Activated naive CD4-positive, alpha-beta T cell treated with anti-CD3 and anti-CD28 coated beads for 36 hours (primary cell): Measurements from ENCODE around the gene CFAP126. TPM values are rescaled to one million over a fixed set of nuclear protein-coding genes. Genes with fewer than 3 reads are reported as not detected.
"Not testable (repeated sequence)": the region's sequence is repeated elsewhere in the genome, so short reads cannot be mapped to it uniquely, and the experiment has no call there.

ENCODE experiments used
- CTCF ChIA-PET: fragments of 350-600 bp; sonication (Branson Sonifier 250); formaldehyde crosslinking; loops from one replicate; lab custom pipeline; 2021; ENCODE audit warnings: antibody characterized with exemption; lab: Charles Lee
- DNase-seq: peaks from one replicate; pipeline ENCODE4 v3.0.0-alpha.2; 2020
- H3K27ac Mint-ChIP-seq: one replicate; pipeline ENCODE4 v1.8.0; 2021; ENCODE audit warnings: mild to moderate bottlenecking, mixed read lengths
- H3K27me3 Mint-ChIP-seq: one replicate; pipeline ENCODE4 v1.8.0; 2021; ENCODE audit warnings: low read depth, mixed read lengths
- H3K36me3 Mint-ChIP-seq: one replicate; pipeline ENCODE4 v1.8.0; 2021; ENCODE audit warnings: low read depth, mixed read lengths
- H3K4me1 Mint-ChIP-seq: one replicate; pipeline ENCODE4 v1.8.0; 2021; ENCODE audit warnings: low read depth, mixed read lengths
- H3K4me3 Mint-ChIP-seq: one replicate; pipeline ENCODE4 v1.8.0; 2021; ENCODE audit warnings: mild to moderate bottlenecking, moderate library complexity, mixed read lengths
- H3K9me3 Mint-ChIP-seq: one replicate; pipeline ENCODE4 v1.8.0; 2021; ENCODE audit warnings: mixed read lengths
- intact Hi-C: fragments of 100-400 bp; cut with micrococcal nuclease; formaldehyde crosslinking; loops from one replicate; pipeline ENCODE4 v1.15.1; 2023
- total RNA-seq, 2 experiments: library from RNA; stranded (reverse); gene quantifications; one replicate each; pipeline ENCODE4 v1.2.3, GENCODE V29; 2021

CFAP126 gene
- total RNA-seq, 2 experiments from 2014 or later = not detected

- H3K27ac Mint-ChIP-seq = peak overlapping the region; percentile 100
- peak overlapping the region; percentile 96 for H3K4me3 Mint-ChIP-seq
- intact Hi-C loops = loop anchor here (1.0 to 10.0 kb wide), 5 partner anchors 9 to 346 kb away; partner anchors contain the start of gene DUSP12
- H3K27me3 Mint-ChIP-seq = peaks cover 3% of the 10 kb centered on the region
- peaks cover 7% of the 10 kb centered on the region for H3K36me3 Mint-ChIP-seq
- H3K4me1 Mint-ChIP-seq = peaks cover 20% of the 10 kb centered on the region
- DNase-seq = no peak
- CTCF ChIA-PET = interaction anchor here (0.6 kb wide), 1 partner anchor 16 kb away, joined by 3 read pairs; no protein-coding TSS in a partner anchor
- H3K9me3 Mint-ChIP-seq = no peaks in the 10 kb centered on the region
Measured at GRCh38 chr1:161398900-161399256, 31.2 kb upstream of the CFAP126 start.

- not testable (repeated sequence) for H3K4me3 Mint-ChIP-seq, H3K27me3 Mint-ChIP-seq, H3K36me3 Mint-ChIP-seq, H3K27ac Mint-ChIP-seq, H3K9me3 Mint-ChIP-seq, DNase-seq
- intact Hi-C loops = loop anchor here (10.0 kb wide), 2 partner anchors 48 to 348 kb away; partner anchors contain the start of gene DUSP12
- H3K4me1 Mint-ChIP-seq = peaks cover 27% of the 10 kb centered on the region
- CTCF ChIA-PET = interaction anchor here (0.7 kb wide), 1 partner anchor 185 kb away, joined by 4 read pairs; no protein-coding TSS in a partner anchor
Measured at GRCh38 chr1:161397038-161397437, 29.4 kb upstream of the CFAP126 start.

- intact Hi-C loops = loop anchor here (10.0 kb wide), 2 partner anchors 52 to 352 kb away; partner anchors contain the start of gene DUSP12
- H3K36me3 Mint-ChIP-seq = peaks cover 6% of the 10 kb centered on the region
- no peak overlapping the region for H3K27ac Mint-ChIP-seq
- no peak for DNase-seq
- no peaks in the 10 kb centered on the region for H3K27me3 Mint-ChIP-seq
- H3K4me3 Mint-ChIP-seq = no peak overlapping the region
- CTCF ChIA-PET = interaction anchor here (1.4 kb wide), 1 partner anchor 47 kb away, joined by 5 read pairs; no protein-coding TSS in a partner anchor
- no peaks in the 10 kb centered on the region for H3K9me3 Mint-ChIP-seq
- peaks cover 32% of the 10 kb centered on the region for H3K4me1 Mint-ChIP-seq
Measured at GRCh38 chr1:161393151-161393550, 25.5 kb upstream of the CFAP126 start.

GRCh38 chr1:161391611-161392010, 23.9 kb upstream of the CFAP126 start:
- Mint-ChIP-seq H3K27me3 (no peaks in the 10 kb centered on the region), H3K4me1 (peaks cover 44% of the 10 kb centered on the region), H3K4me3 (peak overlapping the region; percentile 96), H3K36me3 (peaks cover 10% of the 10 kb centered on the region), H3K9me3 (no peaks in the 10 kb centered on the region), H3K27ac (peak overlapping the region; percentile 18)
- CTCF ChIA-PET = interaction anchor here (1.8 kb wide), 1 partner anchor 9 kb away, joined by 8 read pairs; no protein-coding TSS in a partner anchor
- no peak for DNase-seq
- intact Hi-C loops = loop anchor here (10.0 kb wide), 2 partner anchors 53 to 353 kb away; partner anchors contain the start of gene DUSP12

- Mint-ChIP-seq H3K36me3 (peaks cover 10% of the 10 kb centered on the region), H3K4me3 (peak overlapping the region; percentile 96), H3K4me1 (peaks cover 48% of the 10 kb centered on the region)
- H3K27ac Mint-ChIP-seq, H3K27me3 Mint-ChIP-seq, DNase-seq, H3K9me3 Mint-ChIP-seq: not testable (repeated sequence)
- CTCF ChIA-PET = interaction anchor here (0.6 to 1.8 kb wide), 2 partner anchors 9 to 201 kb away, joined by 4 to 8 read pairs; no protein-coding TSS in a partner anchor
- intact Hi-C loops = loop anchor here (10.0 kb wide), 2 partner anchors 54 to 354 kb away; partner anchors contain the start of gene DUSP12
Measured at GRCh38 chr1:161391136-161391535, 23.5 kb upstream of the CFAP126 start.

- no peaks in the 10 kb centered on the region for H3K9me3 Mint-ChIP-seq
- peak overlapping the region; percentile 96 for H3K4me3 Mint-ChIP-seq
- CTCF ChIA-PET = interaction anchor here (0.6 to 1.8 kb wide), 2 partner anchors 8 to 200 kb away, joined by 4 to 8 read pairs; no protein-coding TSS in a partner anchor
- intact Hi-C loops = loop anchor here (1.0 to 10.0 kb wide), 3 partner anchors 9 to 354 kb away; partner anchors contain the start of gene DUSP12
- peak overlapping the region; percentile 92 for H3K27ac Mint-ChIP-seq
- H3K4me1 Mint-ChIP-seq = peaks cover 50% of the 10 kb centered on the region
- H3K27me3 Mint-ChIP-seq = no peaks in the 10 kb centered on the region
- peak; percentile 51 for DNase-seq
- peaks cover 10% of the 10 kb centered on the region for H3K36me3 Mint-ChIP-seq
Measured at GRCh38 chr1:161390559-161390858, 22.8 kb upstream of the CFAP126 start.

GRCh38 chr1:161389691-161390558, 22.2 kb upstream of the CFAP126 start:
- Mint-ChIP-seq H3K27me3 (no peaks in the 10 kb centered on the region), H3K27ac (peak overlapping the region; percentile 95), H3K4me1 (peaks cover 50% of the 10 kb centered on the region), H3K4me3 (peak overlapping the region; percentile 96), H3K9me3 (no peaks in the 10 kb centered on the region), H3K36me3 (peaks cover 10% of the 10 kb centered on the region)
- intact Hi-C loops = loop anchor here (1.0 to 10.0 kb wide), 4 partner anchors 9 to 355 kb away; partner anchors contain the start of genes ARHGAP30 and DUSP12
- DNase-seq = peak; percentile 97
- CTCF ChIA-PET = interaction anchor here (0.6 to 1.8 kb wide), 2 partner anchors 8 to 228 kb away, joined by 3 to 8 read pairs; no protein-coding TSS in a partner anchor

GRCh38 chr1:161389158-161389557, 21.5 kb upstream of the CFAP126 start:
- intact Hi-C loops = loop anchor here (5.0 kb wide), 1 partner anchor 322 kb away; the partner anchor contains the start of gene ARHGAP30
- DNase-seq, H3K9me3 Mint-ChIP-seq, H3K27me3 Mint-ChIP-seq: not testable (repeated sequence)
- Mint-ChIP-seq H3K36me3 (peaks cover 10% of the 10 kb centered on the region), H3K27ac (peak overlapping the region; percentile 95), H3K4me1 (peaks cover 50% of the 10 kb centered on the region), H3K4me3 (peak overlapping the region; percentile 96)
- CTCF ChIA-PET = interaction anchor here (0.6 to 0.8 kb wide), 2 partner anchors 162 to 227 kb away, joined by 3 to 4 read pairs; no protein-coding TSS in a partner anchor

GRCh38 chr1:161388639-161389038, 21.0 kb upstream of the CFAP126 start:
- CTCF ChIA-PET = interaction anchor here (0.8 kb wide), 1 partner anchor 161 kb away, joined by 4 read pairs; no protein-coding TSS in a partner anchor
- Mint-ChIP-seq H3K4me1 (peaks cover 50% of the 10 kb centered on the region), H3K27me3 (no peaks in the 10 kb centered on the region), H3K27ac (peak overlapping the region; percentile 95), H3K9me3 (no peaks in the 10 kb centered on the region), H3K4me3 (peak overlapping the region; percentile 96), H3K36me3 (peaks cover 10% of the 10 kb centered on the region)
- intact Hi-C loops = loop anchor here (5.0 kb wide), 1 partner anchor 321 kb away; the partner anchor contains the start of gene ARHGAP30
- no peak for DNase-seq

- Mint-ChIP-seq H3K4me3 (no peak overlapping the region), H3K36me3 (peaks cover 5% of the 10 kb centered on the region), H3K4me1 (peaks cover 18% of the 10 kb centered on the region), H3K27ac (no peak overlapping the region), H3K9me3 (no peaks in the 10 kb centered on the region), H3K27me3 (no peaks in the 10 kb centered on the region)
- no peak for DNase-seq
- intact Hi-C loops = loop anchor here (1.0 to 5.0 kb wide), 5 partner anchors 68 to 215 kb away; partner anchors contain the start of genes PPOX and SDHC
- CTCF ChIA-PET = interaction anchor here (0.5 to 9.2 kb wide), 44 partner anchors 8 to 1630 kb away, joined by 3 to 179 read pairs (median 5); partner anchors contain the start of genes ADAMTS4, APOA2, B4GALT3 and CFAP126
Measured at GRCh38 chr1:161382214-161383019, 14.7 kb upstream of the CFAP126 start.

GRCh38 chr1:161381707-161382106, 14.0 kb upstream of the CFAP126 start:
- peaks cover under 1% of the 10 kb centered on the region for H3K36me3 Mint-ChIP-seq
- H3K4me3 Mint-ChIP-seq = no peak overlapping the region
- H3K4me1 Mint-ChIP-seq = peaks cover 11% of the 10 kb centered on the region
- no peaks in the 10 kb centered on the region for H3K9me3 Mint-ChIP-seq
- no peak overlapping the region for H3K27ac Mint-ChIP-seq
- intact Hi-C loops = loop anchor here (1.0 to 5.0 kb wide), 5 partner anchors 67 to 214 kb away; partner anchors contain the start of genes PPOX and SDHC
- no peak for DNase-seq
- CTCF ChIA-PET = interaction anchor here (0.5 to 9.2 kb wide), 40 partner anchors 8 to 1629 kb away, joined by 3 to 179 read pairs (median 5); partner anchors contain the start of genes ADAMTS4, APOA2, B4GALT3 and CFAP126
- H3K27me3 Mint-ChIP-seq = no peaks in the 10 kb centered on the region
